SK-MEL-5 (cell line): Measurements from ENCODE around the gene TMEM239. TPM values are rescaled to one million over a fixed set of nuclear protein-coding genes. Genes with fewer than 3 reads are reported as not detected.

Experiments used
- DNase-seq: peaks from one replicate; pipeline ENCODE4 v3.0.0-alpha.2; 2016; ENCODE audit warnings: low read depth, low spot score
- in situ Hi-C: cut with HindIII; loops from 2 replicates; pipeline ENCODE4 v1.10.0; 2016; ENCODE audit warnings: low sequenced_read_pairs, high pct_unique_total_duplicates, low pct_unique_long_range_greater_than_20kb
- total RNA-seq: library from RNA; depleted of rRNA; stranded (reverse); fragments of >200 nt; shearing (Covaris generic); gene quantifications from 2 replicates; pipeline ENCODE4 v1.2.3, GENCODE V29; 2014

The TMEM239 gene
- total RNA-seq, 1 experiment from 2014 or later = not detected

GRCh38 chr20:2837221-2837960, 21.2 kb downstream of the TMEM239 start:
- in situ Hi-C loops = no loop called here
- no peak for DNase-seq

GRCh38 chr20:2838170-2838797, 22.1 kb downstream of the TMEM239 start:
- no peak for DNase-seq

GRCh38 chr20:2838847-2839671, 22.9 kb downstream of the TMEM239 start:
- in situ Hi-C loops = no loop called here
- DNase-seq = no peak

More at GRCh38 chr20:2838170-2838797, 22.1 kb downstream of the TMEM239 start:
- in situ Hi-C loops = no loop called here

GRCh38 chr20:2839732-2840137, 23.6 kb downstream of the TMEM239 start:
- in situ Hi-C loops = no loop called here
- DNase-seq = no peak

GRCh38 chr20:2840138-2840966, 24.2 kb downstream of the TMEM239 start, which contains the start of the genes PCED1A and VPS16:
TSS of gene PCED1A (minus strand) at chr20:2840655. CDS start at chr20:2839912, 743 bp downstream.
TSS of gene VPS16 (plus strand) at chr20:2840745. CDS start at chr20:2840775, 30 bp downstream.
- in situ Hi-C loops = no loop called here
- DNase-seq = peak; percentile 87

GRCh38 chr20:2840967-2841531, 24.9 kb downstream of the TMEM239 start:
- peak; percentile 44 for DNase-seq
- in situ Hi-C loops = no loop called here

- no peak for DNase-seq
- in situ Hi-C loops = no loop called here
Observed at GRCh38 chr20:2845607-2846006, 29.4 kb downstream of the TMEM239 start.

- in situ Hi-C loops = no loop called here
- no peak for DNase-seq
Observed at GRCh38 chr20:2846698-2847097, 30.5 kb downstream of the TMEM239 start.

GRCh38 chr20:2847802-2848201, 31.6 kb downstream of the TMEM239 start:
- in situ Hi-C loops = no loop called here
- DNase-seq = no peak

- no peak for DNase-seq
- in situ Hi-C loops = no loop called here
Observed at GRCh38 chr20:2849529-2849928, 33.4 kb downstream of the TMEM239 start.

GRCh38 chr20:2851086-2851485, 34.9 kb downstream of the TMEM239 start:
- in situ Hi-C loops = no loop called here
- no peak for DNase-seq

- in situ Hi-C loops = no loop called here
Observed at GRCh38 chr20:2858591-2858990, 42.4 kb downstream of the TMEM239 start.

GRCh38 chr20:2859330-2860121, 43.4 kb downstream of the TMEM239 start:
- DNase-seq = no peak
- in situ Hi-C loops = no loop called here

More at GRCh38 chr20:2858591-2858990, 42.4 kb downstream of the TMEM239 start:
- no peak for DNase-seq

- in situ Hi-C loops = no loop called here
- DNase-seq = no peak
Observed at GRCh38 chr20:2864626-2865025, 48.5 kb downstream of the TMEM239 start.

- in situ Hi-C loops = no loop called here
- no peak for DNase-seq
Observed at GRCh38 chr20:2865101-2865500, 48.9 kb downstream of the TMEM239 start.

- peak; percentile 33 for DNase-seq
- in situ Hi-C loops = no loop called here
Observed at GRCh38 chr20:2865630-2866029, 49.5 kb downstream of the TMEM239 start.
